Karpas-422 (cell line): Measurements from ENCODE around the gene MELK. TPM values are rescaled to one million over a fixed set of nuclear protein-coding genes. Genes with fewer than 3 reads are reported as not detected.

Experiments used
- DNase-seq: peaks from one replicate; pipeline ENCODE4 v3.0.0-alpha.2; 2015
- H2AFZ ChIP-seq: fragments of 200-600 bp; sonication (generic); 2 replicates; pipeline ENCODE4 v1.6.1; 2014; ENCODE audit warnings: antibody characterized with exemption, low read length, mixed read lengths
- H3K27ac ChIP-seq: fragments of 200-600 bp; sonication (generic); 2 replicates; pipeline ENCODE4 v1.5.1; 2014; ENCODE audit warnings: mild to moderate bottlenecking, low read length, moderate library complexity
- H3K27me3 ChIP-seq: fragments of 200-600 bp; sonication (generic); 2 replicates; pipeline ENCODE4 v1.6.1; 2014; ENCODE audit warnings: low read length, mixed read lengths
- H3K36me3 ChIP-seq: fragments of 200-600 bp; sonication (generic); 2 replicates; pipeline ENCODE4 v1.6.1; 2014; ENCODE audit warnings: low read length, mixed read lengths; ENCODE audit not compliant: insufficient read depth
- H3K4me1 ChIP-seq: fragments of 200-600 bp; sonication (generic); 2 replicates; pipeline ENCODE4 v1.6.1; 2014; ENCODE audit warnings: mild to moderate bottlenecking, low read length, mixed read lengths
- H3K4me2 ChIP-seq: fragments of 200-600 bp; sonication (generic); 2 replicates; pipeline ENCODE4 v1.6.1; 2014; ENCODE audit warnings: low read length, low read depth, mild to moderate bottlenecking; ENCODE audit not compliant: poor library complexity, severe bottlenecking
- H3K4me3 ChIP-seq: fragments of 200-600 bp; sonication (generic); 2 replicates; pipeline ENCODE4 v1.5.1; 2014; ENCODE audit warnings: mild to moderate bottlenecking, antibody characterized with exemption, low read length, mixed read lengths
- H3K79me2 ChIP-seq: fragments of 200-600 bp; sonication (generic); 2 replicates; pipeline ENCODE4 v1.6.1; 2014; ENCODE audit warnings: mild to moderate bottlenecking, low read length, mixed read lengths
- H3K9ac ChIP-seq: fragments of 200-600 bp; sonication (generic); 2 replicates; pipeline ENCODE4 v1.6.0; 2014; ENCODE audit warnings: low read length
- H3K9me2 ChIP-seq: fragments of 200-600 bp; sonication (generic), shearing (Covaris generic); replicated peaks from 2 replicates; pipeline ENCODE4 v1.6.0; 2014; ENCODE audit warnings: mild to moderate bottlenecking, low read length, moderate library complexity; ENCODE audit not compliant: insufficient read depth
- H3K9me3 ChIP-seq: fragments of 300-700, 200-600 bp; sonication (generic); 2 replicates; pipeline ENCODE4 v1.6.1; 2014; ENCODE audit warnings: low read length, mixed read lengths
- H4K20me1 ChIP-seq: fragments of 200-600 bp; sonication (generic); 2 replicates; pipeline ENCODE4 v1.6.1; 2014; ENCODE audit warnings: mild to moderate bottlenecking, antibody characterized with exemption, low read length, low read depth; ENCODE audit not compliant: insufficient read depth
- total RNA-seq: library from RNA; depleted of rRNA; stranded (reverse); fragments of >200 nt; shearing (Covaris generic); gene quantifications from 2 replicates; pipeline ENCODE4 v1.2.3, GENCODE V29; 2014; ENCODE audit warnings: low replicate concordance

Gene MELK
- total RNA-seq, 1 experiment from 2014 or later = 22.2 TPM

DNA sequence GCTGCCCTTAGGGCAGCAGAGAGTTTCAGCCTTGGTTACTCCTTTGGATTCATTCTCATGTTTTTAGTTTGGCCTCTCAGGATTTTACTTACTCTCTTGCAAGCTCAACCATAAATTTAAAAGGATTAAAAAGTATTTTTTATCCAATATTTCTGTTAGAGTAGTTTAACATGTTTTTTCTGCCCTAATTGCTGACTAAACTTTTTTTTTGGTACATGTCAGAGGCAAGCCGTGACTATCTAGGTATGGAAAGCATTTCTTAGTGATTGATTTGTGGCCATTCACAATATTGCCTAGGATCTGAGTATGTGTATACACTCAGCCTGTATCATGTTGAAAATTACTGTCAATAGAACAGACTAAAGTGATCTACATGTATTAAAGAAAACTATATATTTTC, 92.1 kb downstream of the MELK start:
- peaks cover 15% of the 10 kb centered on the region for H3K4me1 ChIP-seq
- 0 out of 2 replicates have a peak, but pooled peaks cover 2% of the 10 kb centered on the region for H3K79me2 ChIP-seq
- H3K9me2 ChIP-seq = no peaks in the 10 kb centered on the region
- peaks cover 14% of the 10 kb centered on the region; the same call in 1 of the 2 replicates for H3K36me3 ChIP-seq
- H3K27ac ChIP-seq = peak overlapping the region; percentile 49
- DNase-seq = no peak
- no peaks in the 10 kb centered on the region for H3K27me3 ChIP-seq
- no peak overlapping the region for H3K9ac ChIP-seq
- H3K4me2 ChIP-seq = no peak overlapping the region
- no peak overlapping the region for H3K4me3 ChIP-seq
- H3K9me3 ChIP-seq = no peaks in the 10 kb centered on the region
- no peak overlapping the region for H2AFZ ChIP-seq
- H4K20me1 ChIP-seq = no peaks in the 10 kb centered on the region

DNA sequence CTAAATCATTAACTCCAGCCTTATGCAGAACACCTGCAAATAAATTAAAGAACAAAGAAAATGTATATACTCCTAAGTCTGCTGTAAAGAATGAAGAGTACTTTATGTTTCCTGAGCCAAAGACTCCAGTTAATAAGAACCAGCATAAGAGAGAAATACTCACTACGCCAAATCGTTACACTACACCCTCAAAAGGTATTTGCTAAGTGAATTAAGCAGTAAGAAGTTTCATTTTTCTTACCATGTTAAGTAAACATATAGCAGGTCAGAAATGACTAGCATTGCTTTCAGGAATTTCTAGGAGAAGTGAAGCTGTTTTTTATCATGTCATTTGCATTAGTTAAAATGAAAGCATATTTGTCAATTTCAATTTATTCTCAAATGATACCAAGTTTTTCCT, 92.7 kb downstream of the MELK start:
- H3K27me3 ChIP-seq = no peaks in the 10 kb centered on the region
- no peaks in the 10 kb centered on the region for H3K9me2 ChIP-seq
- H3K27ac ChIP-seq = 0 out of 2 replicates have a peak overlapping the region, but pooled peaks have one; percentile 49
- peaks cover 15% of the 10 kb centered on the region for H3K4me1 ChIP-seq
- H4K20me1 ChIP-seq = no peaks in the 10 kb centered on the region
- no peaks in the 10 kb centered on the region for H3K9me3 ChIP-seq
- H3K4me2 ChIP-seq = peak overlapping the region; percentile 2
- H3K9ac ChIP-seq = no peak overlapping the region
- no peak overlapping the region for H2AFZ ChIP-seq
- H3K4me3 ChIP-seq = no peak overlapping the region
- H3K36me3 ChIP-seq = peaks cover 14% of the 10 kb centered on the region; the same call in 1 of the 2 replicates
- DNase-seq = no peak
- H3K79me2 ChIP-seq = 0 out of 2 replicates have a peak, but pooled peaks cover 2% of the 10 kb centered on the region

DNA sequence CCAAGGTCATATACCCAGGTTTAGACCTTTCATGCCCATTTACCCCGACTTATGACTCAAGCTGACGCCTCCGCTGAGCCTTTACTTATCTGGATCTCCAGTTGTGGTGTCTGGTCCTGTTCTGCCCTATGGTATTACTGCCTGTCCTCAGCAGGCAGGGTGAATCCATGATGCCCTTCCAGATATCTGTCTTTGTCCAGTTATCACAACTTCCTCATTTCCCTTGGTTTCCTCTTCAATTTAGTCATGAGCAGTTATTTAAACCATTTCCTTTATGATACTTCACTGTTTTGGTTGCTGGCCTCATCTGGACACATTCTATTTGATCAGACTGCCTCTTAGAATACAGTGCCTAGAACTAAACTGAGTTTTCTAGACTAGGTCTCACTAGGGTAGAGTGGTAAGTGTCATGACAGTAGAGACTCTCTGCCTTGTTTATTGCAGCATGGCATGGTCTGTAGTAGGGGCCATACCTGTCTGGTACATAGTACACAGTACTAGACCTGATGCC, 93.3 kb downstream of the MELK start:
- H3K9me2 ChIP-seq = no peaks in the 10 kb centered on the region
- no peaks in the 10 kb centered on the region for H3K9me3 ChIP-seq
- no peak overlapping the region for H3K4me3 ChIP-seq
- H3K4me1 ChIP-seq = peaks cover 15% of the 10 kb centered on the region
- no peak overlapping the region for H3K9ac ChIP-seq
- H3K4me2 ChIP-seq = no peak overlapping the region
- H3K27me3 ChIP-seq = no peaks in the 10 kb centered on the region
- DNase-seq = no peak
- H3K79me2 ChIP-seq = 0 out of 2 replicates have a peak, but pooled peaks cover 2% of the 10 kb centered on the region
- H3K27ac ChIP-seq = no peak overlapping the region
- H2AFZ ChIP-seq = no peak overlapping the region
- no peaks in the 10 kb centered on the region for H4K20me1 ChIP-seq
- H3K36me3 ChIP-seq = peaks cover 18% of the 10 kb centered on the region; the same call in 1 of the 2 replicates

DNA sequence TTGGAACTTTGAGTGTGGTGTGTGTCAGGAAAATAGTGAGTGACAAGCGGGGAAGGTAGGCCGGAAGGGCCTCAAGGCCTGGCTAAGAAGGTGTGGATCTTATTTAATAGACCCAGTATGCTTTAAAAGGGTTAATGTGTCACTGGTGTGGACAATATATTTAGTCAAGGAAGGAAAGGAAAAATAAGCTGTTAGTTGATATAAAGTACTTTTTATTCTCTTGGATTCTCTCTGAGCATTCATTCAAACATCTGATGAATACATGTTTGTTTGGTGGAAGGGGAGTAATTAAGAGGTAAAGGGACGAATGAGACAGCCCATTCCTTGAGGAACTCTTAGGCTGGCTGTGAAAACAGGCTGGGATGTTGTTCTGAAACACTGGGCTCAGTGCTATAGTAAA, 98.9 kb downstream of the MELK start:
- Histone ChIP-seq H3K4me3 (no peak overlapping the region), H3K27me3 (no peaks in the 10 kb centered on the region), H3K4me2 (no peak overlapping the region), H2AFZ (no peak overlapping the region), H3K27ac (no peak overlapping the region), H3K9me3 (no peaks in the 10 kb centered on the region), H3K4me1 (no peaks in the 10 kb centered on the region), H3K36me3 (peaks cover 16% of the 10 kb centered on the region; the same call in 1 of the 2 replicates), H3K9me2 (no peaks in the 10 kb centered on the region), H3K79me2 (peaks cover 7% of the 10 kb centered on the region; the same call in 1 of the 2 replicates), H4K20me1 (no peaks in the 10 kb centered on the region), H3K9ac (no peak overlapping the region)
- DNase-seq = no peak

DNA sequence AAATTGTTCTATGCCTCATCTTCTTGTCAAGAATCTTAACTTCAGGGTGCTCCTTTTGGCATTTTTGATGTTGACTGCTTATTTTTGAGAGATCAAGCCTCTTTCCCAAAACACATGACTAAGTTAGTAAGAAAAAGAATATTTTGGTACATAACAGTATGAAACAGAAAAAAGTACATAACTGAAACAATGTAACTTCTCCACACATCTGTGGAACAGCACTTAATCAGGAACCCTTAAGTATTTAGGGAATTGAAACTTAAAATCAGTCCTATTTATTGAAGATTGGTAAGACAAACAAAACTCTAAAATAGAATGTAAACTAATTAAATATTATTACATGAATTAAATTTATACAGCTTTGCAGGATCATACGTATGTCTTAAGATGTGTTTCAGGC, 103.4 kb downstream of the MELK start:
- no peak overlapping the region for H3K4me3 ChIP-seq
- no peaks in the 10 kb centered on the region for H3K9me2 ChIP-seq
- no peak for DNase-seq
- no peak overlapping the region for H3K4me2 ChIP-seq
- H3K79me2 ChIP-seq = peaks cover 7% of the 10 kb centered on the region; the same call in 1 of the 2 replicates
- H3K9me3 ChIP-seq = no peaks in the 10 kb centered on the region
- no peaks in the 10 kb centered on the region for H4K20me1 ChIP-seq
- H3K9ac ChIP-seq = no peak overlapping the region
- no peak overlapping the region for H3K27ac ChIP-seq
- H3K27me3 ChIP-seq = no peaks in the 10 kb centered on the region
- H3K4me1 ChIP-seq = no peaks in the 10 kb centered on the region
- peaks cover 27% of the 10 kb centered on the region for H3K36me3 ChIP-seq
- no peak overlapping the region for H2AFZ ChIP-seq

DNA sequence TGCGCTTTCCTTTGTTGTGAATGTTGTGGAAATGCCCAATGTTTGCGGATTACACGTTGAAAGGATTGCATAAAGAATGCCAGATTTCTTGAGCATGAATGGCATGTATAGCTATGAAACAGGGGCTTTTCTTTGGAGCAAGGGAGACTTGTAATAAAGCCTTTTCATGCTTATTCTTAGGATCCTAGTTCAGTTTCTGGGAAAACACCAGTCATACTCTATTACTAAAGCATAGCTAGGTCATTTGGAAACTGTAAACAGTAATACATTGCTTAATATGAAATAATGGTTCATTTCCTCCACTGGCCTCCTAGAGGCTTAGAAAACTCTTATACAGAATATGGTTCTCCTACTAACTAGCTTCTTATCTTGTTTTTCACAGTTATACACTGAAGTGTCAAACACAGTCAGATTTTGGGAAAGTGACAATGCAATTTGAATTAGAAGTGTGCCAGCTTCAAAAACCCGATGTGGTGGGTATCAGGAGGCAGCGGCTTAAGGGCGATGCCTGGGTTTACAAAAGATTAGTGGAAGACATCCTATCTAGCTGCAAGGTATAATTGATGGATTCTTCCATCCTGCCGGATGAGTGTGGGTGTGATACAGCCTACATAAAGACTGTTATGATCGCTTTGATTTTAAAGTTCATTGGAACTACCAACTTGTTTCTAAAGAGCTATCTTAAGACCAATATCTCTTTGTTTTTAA, 104.2 kb downstream of the MELK start:
- Histone ChIP-seq H4K20me1 (no peaks in the 10 kb centered on the region), H3K4me1 (no peaks in the 10 kb centered on the region), H3K27me3 (no peaks in the 10 kb centered on the region), H3K27ac (no peak overlapping the region), H3K9me2 (no peaks in the 10 kb centered on the region), H3K36me3 (peaks cover 23% of the 10 kb centered on the region), H3K9ac (no peak overlapping the region), H3K79me2 (peaks cover 5% of the 10 kb centered on the region; the same call in 1 of the 2 replicates), H2AFZ (no peak overlapping the region), H3K4me3 (no peak overlapping the region), H3K9me3 (no peaks in the 10 kb centered on the region), H3K4me2 (no peak overlapping the region)
- DNase-seq = no peak

DNA sequence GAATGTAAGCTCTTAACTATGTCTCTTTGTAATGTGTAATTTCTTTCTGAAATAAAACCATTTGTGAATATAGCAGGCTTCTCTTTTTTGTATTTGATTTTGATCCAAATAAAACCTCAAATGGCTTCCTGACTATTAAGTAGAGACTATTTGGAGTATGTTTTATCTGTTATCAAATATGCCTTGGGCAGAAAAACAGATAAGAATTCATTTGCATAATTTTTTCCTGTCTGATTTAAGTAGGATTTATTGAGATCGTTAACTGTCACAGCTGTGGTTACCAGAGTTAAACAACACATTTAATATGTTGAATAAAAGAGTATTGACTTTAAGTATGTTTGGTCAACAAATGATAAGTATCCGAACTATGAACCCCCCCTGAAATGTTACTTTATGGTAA, 104.9 kb downstream of the MELK start:
- DNase-seq = no peak
- Histone ChIP-seq H3K4me2 (no peak overlapping the region), H3K36me3 (peaks cover 23% of the 10 kb centered on the region), H3K79me2 (peaks cover 3% of the 10 kb centered on the region; the same call in 1 of the 2 replicates), H3K4me3 (no peak overlapping the region), H3K9ac (no peak overlapping the region), H2AFZ (no peak overlapping the region), H3K27ac (no peak overlapping the region), H3K4me1 (no peaks in the 10 kb centered on the region), H4K20me1 (no peaks in the 10 kb centered on the region), H3K27me3 (no peaks in the 10 kb centered on the region), H3K9me2 (no peaks in the 10 kb centered on the region), H3K9me3 (no peaks in the 10 kb centered on the region)

DNA sequence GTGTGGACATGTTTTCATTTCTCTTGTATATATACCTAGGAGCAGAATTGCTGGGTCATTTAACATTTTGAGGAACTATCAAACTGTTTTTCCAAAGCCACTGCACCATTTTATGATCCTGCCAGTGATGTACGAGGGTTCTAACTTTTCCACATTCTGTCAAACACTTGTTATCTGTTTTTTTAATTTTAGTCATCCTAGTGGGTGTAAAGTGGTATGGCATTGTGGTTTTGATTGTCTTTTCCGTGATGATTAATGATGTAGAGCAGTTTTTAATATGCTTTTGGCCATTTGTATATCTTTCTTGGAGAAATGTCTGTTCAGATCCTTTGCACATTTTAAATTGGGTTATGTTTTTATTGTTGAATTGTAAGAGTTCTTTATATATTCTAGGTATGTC, 107.0 kb downstream of the MELK start:
- H3K4me1 ChIP-seq = no peaks in the 10 kb centered on the region
- no peaks in the 10 kb centered on the region for H3K9me2 ChIP-seq
- H3K36me3 ChIP-seq = peaks cover 16% of the 10 kb centered on the region

More for the DNA sequence above, 107.0 kb downstream of the MELK start:
- no peak for DNase-seq
- no peaks in the 10 kb centered on the region for H3K79me2 ChIP-seq
- no peaks in the 10 kb centered on the region for H4K20me1 ChIP-seq
- H3K4me3 ChIP-seq = no peak overlapping the region
- no peaks in the 10 kb centered on the region for H3K27me3 ChIP-seq
- no peak overlapping the region for H3K4me2 ChIP-seq
- H3K9me3 ChIP-seq = no peaks in the 10 kb centered on the region
- H3K27ac ChIP-seq = no peak overlapping the region
- H3K9ac ChIP-seq = no peak overlapping the region
- no peak overlapping the region for H2AFZ ChIP-seq
